ENCODE results near the gene SPRR3. TPM values are rescaled to one million over a fixed set of nuclear protein-coding genes. Genes with fewer than 3 reads are reported as not detected.

The SPRR3 gene
- total and polyA plus RNA-seq, 7 donors: 2.1 to 13.2 TPM; not detected in 5

DNA sequence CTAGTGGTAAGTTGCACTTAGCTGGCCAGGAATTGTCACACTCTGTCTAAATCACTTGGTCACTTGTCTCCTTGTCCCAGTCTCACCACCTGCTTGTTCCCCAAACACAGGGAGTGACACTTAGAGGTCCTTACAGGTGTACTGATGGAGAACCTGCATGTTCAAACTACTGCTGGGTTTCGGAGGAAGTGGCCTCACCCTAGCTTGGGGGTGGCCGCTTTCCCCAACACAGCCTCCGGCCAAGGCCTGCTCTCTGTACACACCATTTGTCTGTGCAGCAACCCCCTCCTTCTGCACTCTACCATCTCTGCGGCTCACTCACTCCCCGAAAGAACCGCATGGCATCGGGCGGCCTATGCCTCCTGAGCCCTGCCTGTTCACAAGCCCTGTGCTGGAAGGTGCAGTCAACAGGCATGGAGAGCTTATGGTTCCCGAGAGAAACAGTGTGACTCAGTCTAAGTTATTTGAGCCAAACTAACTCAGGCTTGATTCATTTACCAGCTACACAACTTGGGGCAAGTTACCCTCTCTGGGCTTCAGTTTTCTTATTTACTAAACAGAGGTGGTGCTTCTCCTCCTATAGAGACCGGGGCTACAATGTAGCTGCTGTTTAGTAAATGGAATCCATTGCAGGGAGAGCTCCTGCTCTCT lies 41.6 kb upstream of the SPRR3 start:
- DNase-seq: no peak
- H3K36me3 ChIP-seq: no peaks in the 10 kb centered on the region
- no peak overlapping the region for H3K27ac ChIP-seq
- H3K9me3 ChIP-seq: no peaks in the 10 kb centered on the region
- H3K27me3 ChIP-seq: no peaks in the 10 kb centered on the region
- no peak overlapping the region for H3K4me3 ChIP-seq
- no peak for TF ChIP-seq CTCF (IDR thresholded peaks at IDR 0.05)
- no peak for TF ChIP-seq POLR2AphosphoS5 (IDR thresholded peaks at IDR 0.05)
- TF ChIP-seq POLR2A (IDR thresholded peaks at IDR 0.05): no peak
- no peak for TF ChIP-seq EP300 (IDR thresholded peaks at IDR 0.05)
- intact Hi-C loops (cut with DNase I): no loop called here
- no peaks in the 10 kb centered on the region for H3K4me1 ChIP-seq
- 93 to 94% methylated on average over 10 of the region's 10 CpGs for WGBS, 2 donors

- H3K27me3 ChIP-seq: no peaks in the 10 kb centered on the region
- 57 to 74% methylated on average over 10 of the region's 10 CpGs for WGBS, 2 donors
- no peaks in the 10 kb centered on the region for H3K9me3 ChIP-seq
- no peak for DNase-seq
- H3K36me3 ChIP-seq: no peaks in the 10 kb centered on the region
- H3K4me3 ChIP-seq: no peak overlapping the region
- no peak for TF ChIP-seq CTCF (IDR thresholded peaks at IDR 0.05)
- TF ChIP-seq EP300 (IDR thresholded peaks at IDR 0.05): no peak
- TF ChIP-seq POLR2A (IDR thresholded peaks at IDR 0.05): no peak
- no peak for TF ChIP-seq POLR2AphosphoS5 (IDR thresholded peaks at IDR 0.05)
- intact Hi-C loops (cut with DNase I): no loop called here
- no peaks in the 10 kb centered on the region for H3K4me1 ChIP-seq
- H3K27ac ChIP-seq: no peak overlapping the region
These were observed 41.0 kb upstream of the SPRR3 start for GRCh38 chr1:152960452-152961044.

GRCh38 chr1:152961226-152961891 lies 40.2 kb upstream of the SPRR3 start:
- no peak overlapping the region for H3K27ac ChIP-seq
- H3K27me3 ChIP-seq: no peaks in the 10 kb centered on the region
- H3K36me3 ChIP-seq: no peaks in the 10 kb centered on the region
- no peak for TF ChIP-seq EP300 (IDR thresholded peaks at IDR 0.05)
- TF ChIP-seq POLR2AphosphoS5 (IDR thresholded peaks at IDR 0.05): no peak
- TF ChIP-seq CTCF (IDR thresholded peaks at IDR 0.05): no peak
- no peak for TF ChIP-seq POLR2A (IDR thresholded peaks at IDR 0.05)
- intact Hi-C loops (cut with DNase I): no loop called here
- no peaks in the 10 kb centered on the region for H3K4me1 ChIP-seq
- no peaks in the 10 kb centered on the region for H3K9me3 ChIP-seq
- WGBS, 2 donors: 71 to 87% methylated on average over 7 of the region's 7 CpGs
- no peak overlapping the region for H3K4me3 ChIP-seq
- no peak for DNase-seq

GRCh38 chr1:152962876-152963415 lies 38.6 kb upstream of the SPRR3 start:
- no peaks in the 10 kb centered on the region for H3K36me3 ChIP-seq
- intact Hi-C loops (cut with DNase I): no loop called here
- H3K27ac ChIP-seq: no peak overlapping the region
- no peak overlapping the region for H3K4me3 ChIP-seq
- TF ChIP-seq POLR2AphosphoS5 (IDR thresholded peaks at IDR 0.05): no peak
- no peak for TF ChIP-seq EP300 (IDR thresholded peaks at IDR 0.05)
- no peak for TF ChIP-seq POLR2A (IDR thresholded peaks at IDR 0.05)
- no peak for TF ChIP-seq CTCF (IDR thresholded peaks at IDR 0.05)
- no peaks in the 10 kb centered on the region for H3K4me1 ChIP-seq
- H3K27me3 ChIP-seq: no peaks in the 10 kb centered on the region
- H3K9me3 ChIP-seq: no peaks in the 10 kb centered on the region
- no peak for DNase-seq
- 86 to 87% methylated on average over 2 of the region's 2 CpGs for WGBS, 2 donors

Data from sigmoid colon (tissue), 7 donors.